Measurements from ENCODE around the gene RIPOR3. TPM values are rescaled to one million over a fixed set of nuclear protein-coding genes. Genes with fewer than 3 reads are reported as not detected.

Gene RIPOR3
- total RNA-seq, 1 experiment from 2014 or later: 0.46 TPM

- TF ChIP-seq CTCF (conservative IDR thresholded peaks at IDR 0.05): no peak
- Histone ChIP-seq H3K4ac (ENCODE audit: low read depth, low read length) (no peak overlapping the region), H2BK15ac (ENCODE audit: low read depth, low read length) (no peak overlapping the region), H4K5ac (ENCODE audit: insufficient read length, low read depth, low read length) (no peak overlapping the region), H4K91ac (ENCODE audit: insufficient read length, low read depth, low read length) (no peak overlapping the region), H3K79me2 (ENCODE audit: insufficient read depth, low read length) (peaks cover 1% of the 10 kb centered on the region; the same call in 1 of the 2 replicates), H3K27me3 (ENCODE audit: insufficient read depth, low read length) (no peaks in the 10 kb centered on the region), H3K18ac (ENCODE audit: insufficient read length, low read depth, low read length) (no peak overlapping the region), H3K56ac (ENCODE audit: insufficient read length, low read depth, low read length) (no peak overlapping the region), H2AFZ (ENCODE audit: low read length) (no peak overlapping the region), H2BK12ac (ENCODE audit: insufficient read length, low read depth, low read length) (no peak overlapping the region), H3K23me2 (ENCODE audit: insufficient read length, low read depth, low read length, poor library complexity, severe bottlenecking) (peaks cover 4% of the 10 kb centered on the region), H3K4me1 (ENCODE audit: insufficient read depth, low read length) (peaks cover 2% of the 10 kb centered on the region), H3K27ac (ENCODE audit: insufficient read length, low read depth, low read length) (no peak overlapping the region), H3K23ac (ENCODE audit: insufficient read length, low read depth, low read length) (no peak overlapping the region), H3K79me1 (ENCODE audit: insufficient read depth, low read depth, low read length, poor library complexity, severe bottlenecking) (no peaks in the 10 kb centered on the region), H3T11ph (ENCODE audit: low read length) (no peak overlapping the region), H3K4me2 (ENCODE audit: insufficient read depth, insufficient read length, low read length) (no peak overlapping the region), H3K14ac (ENCODE audit: insufficient read depth, low read length) (no peak overlapping the region), H2BK5ac (ENCODE audit: insufficient read length, low read length) (no peak overlapping the region), H2AK5ac (ENCODE audit: insufficient read length, low read length) (no peak overlapping the region), H2BK20ac (ENCODE audit: low read depth, low read length, poor library complexity, severe bottlenecking) (no peak overlapping the region), H3K9ac (ENCODE audit: extremely low read depth, insufficient read length, low read length) (no peak overlapping the region), H2BK120ac (ENCODE audit: low read depth, low read length, poor library complexity, severe bottlenecking) (no peak overlapping the region), H4K20me1 (ENCODE audit: control insufficient read depth, insufficient read depth, insufficient read length) (no peaks in the 10 kb centered on the region), H4K8ac (replicated peaks; ENCODE audit: insufficient read length, low read depth, low read length) (no peak overlapping the region), H3K9me3 (ENCODE audit: control insufficient read depth, low read depth, low read length) (no peaks in the 10 kb centered on the region)
- peak; percentile 0 for DNase-seq
- H3K4me1 Mint-ChIP-seq: peaks cover 14% of the 10 kb centered on the region in 2 experiments
- no peaks in the 10 kb centered on the region; a peak in 1 of 5 replicates for H3K9me3 Mint-ChIP-seq
- no peak overlapping the region for H3K4me3 Mint-ChIP-seq
- H3K27ac Mint-ChIP-seq: no peak overlapping the region
- H3K27me3 Mint-ChIP-seq (ENCODE audit: low read depth): no peaks in the 10 kb centered on the region; the same call in 1 of the 2 replicates
- no peaks in the 10 kb centered on the region for H3K36me3 Mint-ChIP-seq (ENCODE audit: insufficient read depth in 1 of 3, low read depth in 3 of 3)
- WGBS (ENCODE audit: extremely low coverage, insufficient read length, low lambda C conversion rate): no CpG with 5 or more reads among the region's 4 CpGs
Measured at GRCh38 chr20:50726955-50727791, 35.8 kb upstream of the RIPOR3 start.
